ENCODE results near the gene DENND6A.

DENND6A gene, protein sequence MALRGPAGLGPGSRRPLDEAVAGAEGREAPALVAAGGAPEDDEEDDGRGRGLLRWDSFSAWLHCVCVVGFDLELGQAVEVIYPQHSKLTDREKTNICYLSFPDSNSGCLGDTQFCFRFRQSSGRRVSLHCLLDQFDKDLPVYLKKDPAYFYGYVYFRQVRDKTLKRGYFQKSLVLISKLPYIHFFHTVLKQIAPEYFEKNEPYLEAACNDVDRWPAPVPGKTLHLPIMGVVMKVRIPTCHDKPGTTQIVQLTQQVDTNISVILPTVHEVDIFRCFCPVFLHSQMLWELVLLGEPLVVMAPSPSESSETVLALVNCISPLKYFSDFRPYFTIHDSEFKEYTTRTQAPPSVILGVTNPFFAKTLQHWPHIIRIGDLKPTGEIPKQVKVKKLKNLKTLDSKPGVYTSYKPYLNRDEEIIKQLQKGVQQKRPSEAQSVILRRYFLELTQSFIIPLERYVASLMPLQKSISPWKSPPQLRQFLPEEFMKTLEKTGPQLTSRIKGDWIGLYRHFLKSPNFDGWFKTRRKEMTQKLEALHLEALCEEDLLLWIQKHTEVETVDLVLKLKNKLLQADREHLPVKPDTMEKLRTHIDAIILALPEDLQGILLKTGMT

DNA sequence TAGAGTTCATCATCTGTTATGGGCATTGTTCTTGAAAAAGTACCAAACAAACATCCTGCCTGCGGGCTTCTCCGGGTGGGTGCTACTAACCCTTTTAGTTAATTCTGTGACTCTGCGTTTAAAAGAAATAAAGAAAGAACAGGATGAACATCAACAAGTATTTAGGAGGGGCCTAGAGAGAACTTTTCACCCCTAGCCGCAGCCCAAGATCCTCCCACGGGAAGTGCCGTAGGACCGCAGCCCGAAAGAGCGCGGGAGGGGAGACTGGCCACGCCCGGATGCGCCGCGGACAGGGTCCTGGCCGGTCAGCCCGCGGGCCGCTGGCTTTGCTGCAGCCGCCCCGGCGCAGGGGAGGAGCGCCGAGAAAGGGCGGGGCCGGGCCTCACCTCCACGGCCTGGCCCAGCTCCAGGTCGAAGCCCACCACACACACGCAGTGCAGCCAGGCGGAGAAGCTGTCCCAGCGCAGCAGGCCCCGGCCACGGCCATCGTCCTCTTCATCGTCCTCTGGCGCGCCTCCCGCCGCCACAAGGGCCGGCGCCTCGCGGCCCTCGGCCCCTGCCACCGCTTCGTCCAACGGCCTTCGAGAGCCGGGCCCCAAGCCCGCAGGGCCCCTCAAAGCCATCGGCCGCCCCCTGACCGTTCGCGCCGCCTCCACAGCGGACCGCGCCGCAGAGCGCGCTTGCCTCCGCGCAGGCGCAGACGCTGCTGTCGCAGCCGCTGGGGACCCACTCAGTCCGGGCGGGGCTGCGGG lies at the start of gene DENND6A:
Gene DENND6A (minus strand): TSS at position 682 of the 752 bp plus-strand sequence. CDS start 59 bp downstream, at position 623.
- TF ChIP-seq, protein P1, sequence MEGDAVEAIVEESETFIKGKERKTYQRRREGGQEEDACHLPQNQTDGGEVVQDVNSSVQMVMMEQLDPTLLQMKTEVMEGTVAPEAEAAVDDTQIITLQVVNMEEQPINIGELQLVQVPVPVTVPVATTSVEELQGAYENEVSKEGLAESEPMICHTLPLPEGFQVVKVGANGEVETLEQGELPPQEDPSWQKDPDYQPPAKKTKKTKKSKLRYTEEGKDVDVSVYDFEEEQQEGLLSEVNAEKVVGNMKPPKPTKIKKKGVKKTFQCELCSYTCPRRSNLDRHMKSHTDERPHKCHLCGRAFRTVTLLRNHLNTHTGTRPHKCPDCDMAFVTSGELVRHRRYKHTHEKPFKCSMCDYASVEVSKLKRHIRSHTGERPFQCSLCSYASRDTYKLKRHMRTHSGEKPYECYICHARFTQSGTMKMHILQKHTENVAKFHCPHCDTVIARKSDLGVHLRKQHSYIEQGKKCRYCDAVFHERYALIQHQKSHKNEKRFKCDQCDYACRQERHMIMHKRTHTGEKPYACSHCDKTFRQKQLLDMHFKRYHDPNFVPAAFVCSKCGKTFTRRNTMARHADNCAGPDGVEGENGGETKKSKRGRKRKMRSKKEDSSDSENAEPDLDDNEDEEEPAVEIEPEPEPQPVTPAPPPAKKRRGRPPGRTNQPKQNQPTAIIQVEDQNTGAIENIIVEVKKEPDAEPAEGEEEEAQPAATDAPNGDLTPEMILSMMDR (conservative IDR thresholded peaks at IDR 0.05; ENCODE audit: low read depth, low read length): no peak
- H3K4me3 ChIP-seq (ENCODE audit: low read depth, low read length): peak within 1 kb of the TSS; percentile 79
- DNase-seq (ENCODE audit: low read depth): peak; percentile 95

DNA sequence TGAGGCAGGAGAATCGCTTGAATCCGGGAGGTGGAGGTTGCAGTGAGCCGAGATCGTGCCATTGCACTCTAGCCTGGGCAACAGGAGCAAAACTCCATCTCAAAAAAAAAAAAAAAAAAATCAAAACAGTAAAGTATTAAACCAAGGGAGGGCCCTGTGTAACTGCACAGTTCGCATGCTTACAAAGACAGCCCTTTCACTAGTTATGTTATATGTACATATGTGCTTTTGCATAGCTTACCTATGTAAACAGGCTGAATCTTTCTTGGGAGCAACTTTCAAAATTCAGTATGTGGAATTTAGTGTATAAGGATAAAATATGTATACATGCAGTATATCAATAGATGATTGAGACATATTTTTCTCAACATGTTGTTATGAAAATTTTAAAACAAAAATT lies 47.1 kb upstream of the DENND6A start:
- TF ChIP-seq, protein P1 (conservative IDR thresholded peaks at IDR 0.05; ENCODE audit: low read depth, low read length): no peak
- no peak overlapping the region for H3K4me3 ChIP-seq (ENCODE audit: low read depth, low read length)
- no peak for DNase-seq (ENCODE audit: low read depth)

DNA sequence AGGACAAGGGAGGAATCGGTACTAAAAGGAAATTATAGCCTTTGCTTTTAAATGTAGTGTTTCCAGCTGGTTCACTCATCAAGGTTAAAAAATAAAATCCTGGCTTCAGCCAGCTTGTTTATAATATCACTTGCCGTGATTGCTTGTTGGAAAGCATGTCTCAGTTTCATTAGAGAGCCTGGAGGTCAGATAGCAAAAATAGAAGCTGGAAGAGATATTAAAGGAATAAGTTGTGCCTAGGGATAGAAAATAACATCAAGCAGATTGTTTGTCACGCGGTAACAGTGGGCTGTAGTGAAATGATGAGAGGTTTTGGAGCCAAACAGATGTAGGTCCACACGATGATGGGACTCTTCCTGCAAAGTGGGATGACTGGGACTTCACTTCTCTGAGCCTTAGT lies 45.5 kb upstream of the DENND6A start:
- TF ChIP-seq, protein P1 (conservative IDR thresholded peaks at IDR 0.05; ENCODE audit: low read depth, low read length): no peak
- no peak overlapping the region for H3K4me3 ChIP-seq (ENCODE audit: low read depth, low read length)
- DNase-seq (ENCODE audit: low read depth): no peak

DNA sequence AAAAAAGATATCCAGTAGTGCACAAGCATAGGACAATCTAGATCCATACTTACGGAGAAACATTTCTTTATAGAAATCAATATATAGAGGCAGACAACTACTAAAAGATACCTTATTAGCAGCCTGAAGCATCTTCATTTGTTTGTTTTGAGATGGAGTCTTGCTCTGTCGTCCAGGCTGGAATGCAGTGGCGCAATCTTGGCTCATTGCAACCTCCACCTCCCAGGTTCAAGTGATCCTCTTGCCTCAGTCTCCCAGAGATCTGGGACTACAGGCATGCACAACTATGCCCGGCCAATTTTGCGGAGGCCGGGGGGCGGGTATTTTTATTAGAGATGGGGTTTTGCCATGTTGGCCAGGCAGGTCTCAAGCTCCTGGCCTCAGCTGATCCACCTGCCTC lies 45.0 kb upstream of the DENND6A start:
- H3K4me3 ChIP-seq (ENCODE audit: low read depth, low read length): no peak overlapping the region
- no peak for DNase-seq (ENCODE audit: low read depth)
- TF ChIP-seq, protein P1 (conservative IDR thresholded peaks at IDR 0.05; ENCODE audit: low read depth, low read length): no peak

DNA sequence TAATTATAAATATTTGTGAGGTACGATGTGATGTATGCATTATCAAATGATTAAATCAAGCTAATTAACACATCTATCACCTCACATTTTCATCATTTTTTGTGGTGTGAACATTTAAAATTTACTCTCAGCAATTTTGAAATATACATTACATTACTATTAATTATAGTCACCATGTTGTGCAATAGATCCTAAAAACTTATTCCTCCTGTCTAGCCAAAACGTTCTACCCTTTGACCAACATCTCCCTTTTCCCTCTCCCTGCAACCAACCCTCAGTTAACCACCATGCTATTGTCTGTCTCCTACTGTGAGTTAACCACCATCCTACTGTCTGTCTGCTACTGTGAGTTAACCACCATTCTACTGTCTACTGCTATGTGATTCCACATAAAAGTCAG lies 42.5 kb upstream of the DENND6A start:
- H3K4me3 ChIP-seq (ENCODE audit: low read depth, low read length): no peak overlapping the region
- no peak for DNase-seq (ENCODE audit: low read depth)
- TF ChIP-seq, protein P1 (conservative IDR thresholded peaks at IDR 0.05; ENCODE audit: low read depth, low read length): no peak

DNA sequence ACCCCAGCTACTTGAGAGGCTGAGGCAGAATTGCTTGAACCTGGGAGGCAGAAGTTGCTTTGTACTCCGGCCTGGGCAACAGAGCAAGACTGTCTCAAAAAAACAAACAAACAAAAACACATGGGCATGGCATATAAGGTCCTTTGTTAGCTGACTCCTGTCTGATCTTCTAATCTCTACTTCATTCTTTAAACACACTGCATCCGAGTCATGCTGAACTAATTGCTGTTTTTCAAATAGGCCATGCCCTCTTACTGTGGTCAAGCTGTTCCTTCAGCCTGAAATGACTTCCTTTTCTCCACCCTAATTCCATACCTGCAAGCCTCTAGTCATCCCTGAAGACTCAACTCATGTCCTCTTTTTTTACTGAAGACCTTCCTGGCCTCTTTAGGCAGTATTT lies 40.9 kb upstream of the DENND6A start:
- DNase-seq (ENCODE audit: low read depth): no peak
- no peak overlapping the region for H3K4me3 ChIP-seq (ENCODE audit: low read depth, low read length)
- TF ChIP-seq, protein P1 (conservative IDR thresholded peaks at IDR 0.05; ENCODE audit: low read depth, low read length): no peak

Data from choroid plexus epithelial cell (primary cell).